ENCODE measurements around the gene AEBP2.
"Not testable (repeated sequence)": the region's sequence is repeated elsewhere in the genome, so short reads cannot be mapped to it uniquely, and the experiment has no call there.

The AEBP2 gene

DNA sequence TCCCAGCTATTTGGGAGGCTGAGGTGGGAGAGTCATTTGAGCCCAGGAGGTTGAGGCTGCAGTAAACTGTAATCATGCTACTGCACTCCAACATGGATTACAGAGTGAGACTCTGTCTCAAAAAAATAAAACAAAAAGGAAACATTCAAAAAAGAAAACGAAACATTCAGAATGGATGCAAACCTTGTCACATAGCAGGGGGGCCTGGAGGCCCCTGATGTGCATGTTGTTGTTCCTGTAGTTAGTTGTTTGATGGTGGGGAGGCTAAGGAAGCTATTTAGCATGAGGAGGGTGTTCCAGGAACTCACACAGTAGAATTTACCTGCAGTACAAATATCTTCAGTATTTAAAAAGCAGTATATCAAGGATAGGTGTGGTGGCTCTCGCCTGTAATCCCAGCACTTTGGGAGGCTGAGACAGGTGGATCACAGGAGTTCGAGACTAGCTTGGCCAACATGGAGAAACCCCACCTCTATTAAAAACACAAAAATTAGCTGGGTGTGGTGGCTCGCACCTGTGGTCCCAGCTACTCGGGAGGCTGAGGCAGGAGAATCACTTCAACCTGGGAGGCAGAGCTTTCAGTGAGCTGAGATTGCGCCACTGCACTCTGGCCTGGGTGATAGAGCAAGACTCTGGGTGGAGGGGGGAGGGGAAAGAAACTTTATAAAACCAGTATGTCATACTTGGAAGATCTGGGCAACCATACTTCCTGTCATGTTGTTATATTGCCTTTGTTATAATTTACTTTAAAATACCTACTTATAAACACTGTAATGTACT, 17.6 kb upstream of the AEBP2 start:
- peak; percentile 25 for DNase-seq (ENCODE audit: low read depth)

DNA sequence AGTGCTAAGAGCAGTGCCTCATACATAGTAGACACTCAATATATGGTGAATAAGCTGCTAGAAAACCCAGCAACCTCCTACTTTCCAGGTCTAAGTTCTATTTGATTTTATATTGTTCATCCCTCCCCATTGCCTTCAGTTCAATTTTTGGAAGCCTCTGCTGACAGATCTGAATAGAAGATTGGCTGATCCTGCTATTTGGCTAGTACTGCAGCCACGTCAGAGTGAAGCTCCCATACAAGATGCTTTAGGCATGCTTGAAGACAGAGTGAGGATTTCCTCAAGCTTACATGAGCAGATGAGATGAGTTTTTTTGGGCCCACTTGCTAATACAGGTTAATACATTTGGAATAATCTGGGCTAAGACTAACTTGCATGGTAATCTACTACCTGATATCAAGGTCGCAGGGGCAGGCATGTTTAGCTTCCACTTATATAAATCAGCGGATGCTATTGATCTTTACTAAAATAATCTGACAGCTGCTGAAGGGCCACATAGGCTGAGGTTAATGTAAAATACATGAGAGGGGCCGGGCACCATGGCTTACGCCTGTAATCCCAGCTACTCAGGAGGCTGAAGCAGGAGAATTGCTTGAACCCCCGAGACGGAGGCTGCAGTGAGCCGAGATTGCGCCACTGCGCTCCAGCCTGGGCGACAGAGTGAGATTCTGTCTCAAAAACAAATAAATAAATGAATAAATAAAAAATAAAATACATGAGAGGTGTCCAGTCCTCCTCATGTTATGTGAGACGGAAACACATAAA, 15.9 kb upstream of the AEBP2 start:
- no peak for DNase-seq (ENCODE audit: low read depth)

DNA sequence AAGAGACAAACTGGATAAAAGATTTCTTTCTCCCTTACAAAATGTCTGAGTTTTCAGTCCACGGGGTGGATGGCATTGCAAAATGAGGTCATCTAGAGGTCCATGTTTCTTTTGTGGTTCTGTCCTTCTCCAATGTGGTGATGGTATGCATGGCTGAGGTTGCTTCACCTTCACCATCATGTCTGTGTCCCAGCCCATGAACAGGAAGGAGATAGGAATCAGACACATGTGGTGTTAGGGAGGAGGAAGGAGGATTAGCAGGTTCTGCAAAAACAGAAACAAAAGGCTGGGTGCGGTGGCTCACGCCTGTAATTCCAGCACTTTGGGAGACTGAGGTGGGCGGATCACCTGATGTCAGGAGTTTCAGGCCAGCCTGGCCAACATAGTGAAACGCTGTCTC, 11.0 kb upstream of the AEBP2 start:
- DNase-seq (ENCODE audit: low read depth) = peak; percentile 74

DNA sequence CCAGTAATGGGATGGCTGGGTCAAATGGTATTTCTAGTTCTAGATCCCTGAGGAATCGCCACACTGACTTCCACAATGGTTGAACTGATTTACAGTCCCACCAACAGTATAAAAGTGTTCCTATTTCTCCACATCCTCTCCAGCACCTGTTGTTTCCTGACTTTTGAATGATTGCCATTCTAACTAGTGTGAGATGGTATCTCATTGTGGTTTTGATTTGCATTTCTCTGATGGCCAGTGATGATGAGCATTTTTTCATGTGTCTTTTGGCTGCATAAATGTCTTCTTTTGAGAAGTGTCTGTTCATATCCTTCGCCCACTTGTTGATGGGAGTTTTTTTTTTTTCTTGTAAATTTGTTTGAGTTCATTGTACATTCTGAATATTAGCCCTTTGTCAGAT, 9.8 kb upstream of the AEBP2 start:
- DNase-seq (ENCODE audit: low read depth) = not testable (repeated sequence)

DNA sequence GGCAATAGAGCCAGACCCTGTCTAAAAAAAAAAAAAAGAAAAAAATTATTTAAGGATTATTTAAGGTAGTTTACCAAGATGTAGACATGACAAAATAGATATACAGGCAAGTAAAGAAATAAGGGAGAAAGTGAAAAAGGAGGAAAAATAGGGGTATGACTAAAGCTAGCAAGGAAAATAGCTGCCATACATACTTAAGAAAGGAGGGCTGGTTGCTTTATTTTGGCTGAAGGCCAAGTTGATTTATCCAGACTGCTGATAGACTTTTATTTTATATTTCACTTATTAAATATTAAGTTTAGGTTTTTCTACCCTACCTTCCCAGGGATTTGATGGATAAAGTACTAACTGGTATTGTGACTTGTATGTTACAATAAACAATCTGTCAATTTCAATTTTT, 8.3 kb upstream of the AEBP2 start:
- no peak for DNase-seq (ENCODE audit: low read depth)

DNA sequence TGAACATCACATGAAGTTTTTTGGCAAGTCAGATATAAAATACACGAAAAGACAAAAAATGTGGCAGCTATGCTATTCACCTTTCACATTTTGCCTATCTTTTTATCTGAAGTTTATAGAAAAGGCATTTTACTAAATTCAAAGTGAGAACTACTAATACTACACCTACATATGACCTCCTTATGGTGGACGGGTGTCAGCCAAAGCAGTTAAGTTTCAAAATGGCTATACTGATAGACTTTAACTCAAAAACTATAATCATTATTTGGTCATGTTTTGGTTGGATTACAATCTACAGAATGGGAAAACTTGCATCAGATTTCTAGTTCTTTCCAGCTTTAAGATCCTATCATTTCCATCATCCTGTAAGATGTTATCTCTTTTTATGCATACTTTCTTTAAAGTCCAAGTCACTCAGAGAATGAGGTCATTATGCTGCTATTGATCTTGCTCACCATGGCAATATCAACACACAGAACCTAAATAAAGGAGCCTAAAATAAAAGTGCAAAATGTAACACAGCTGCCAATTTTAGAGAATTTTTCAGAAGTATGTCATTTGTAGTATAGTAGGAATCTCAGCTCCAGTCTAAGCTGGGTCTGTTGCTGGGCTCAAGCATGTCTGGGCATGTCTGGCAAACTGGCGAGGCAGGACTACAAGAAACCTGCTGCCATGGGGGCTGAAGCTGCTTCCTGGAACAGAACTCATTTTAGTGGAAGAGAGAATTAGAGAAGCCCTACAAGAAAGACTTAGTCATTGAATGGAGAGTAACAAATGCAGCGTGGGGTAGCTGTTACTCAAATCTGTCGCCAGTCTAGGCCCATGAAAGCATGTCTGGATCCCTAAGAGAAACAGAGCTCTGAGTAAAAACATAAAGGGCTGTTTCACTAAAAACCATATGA, 7.6 kb upstream of the AEBP2 start:
- DNase-seq (ENCODE audit: low read depth) = no peak

DNA sequence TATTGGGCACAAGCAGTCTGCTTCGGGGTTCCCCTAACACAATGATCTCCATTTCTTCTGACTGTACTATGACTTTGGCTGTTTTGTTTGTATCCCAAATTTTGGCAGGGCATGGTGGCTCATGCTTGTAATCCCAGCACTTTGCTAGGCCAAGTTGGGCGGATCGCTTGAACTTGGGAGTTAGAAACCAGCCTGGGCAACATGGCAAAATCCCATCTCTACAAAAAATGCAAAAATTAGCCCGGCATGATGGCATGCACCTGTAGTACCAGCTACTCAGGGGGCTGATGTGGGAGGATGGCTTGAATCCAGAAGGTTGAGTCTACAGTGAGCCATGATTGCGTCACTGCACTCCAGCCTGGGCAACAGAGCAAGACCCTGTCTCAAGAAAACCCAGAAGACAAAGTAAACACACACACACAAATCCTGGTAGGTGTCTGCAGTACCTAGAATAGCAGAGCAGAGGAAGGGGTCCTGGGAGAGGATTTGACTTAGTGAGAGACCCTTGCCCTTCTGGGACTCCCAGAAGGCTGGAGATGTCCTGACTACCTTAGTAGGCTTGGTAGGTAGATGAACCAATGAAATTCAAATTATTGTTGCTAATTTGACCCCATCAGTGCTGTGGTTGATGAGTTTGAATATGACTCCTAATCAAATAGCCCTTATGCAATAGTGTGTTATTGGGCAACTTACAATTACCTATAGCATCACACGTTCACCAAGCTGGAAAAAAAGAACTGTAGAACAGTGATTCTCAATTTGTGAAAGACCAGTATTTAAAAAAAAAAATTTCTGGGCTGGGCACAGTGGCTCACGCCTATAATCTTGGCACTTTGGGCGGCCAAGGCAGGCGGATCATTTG, 6.8 kb upstream of the AEBP2 start:
- DNase-seq (ENCODE audit: low read depth) = no peak

DNA sequence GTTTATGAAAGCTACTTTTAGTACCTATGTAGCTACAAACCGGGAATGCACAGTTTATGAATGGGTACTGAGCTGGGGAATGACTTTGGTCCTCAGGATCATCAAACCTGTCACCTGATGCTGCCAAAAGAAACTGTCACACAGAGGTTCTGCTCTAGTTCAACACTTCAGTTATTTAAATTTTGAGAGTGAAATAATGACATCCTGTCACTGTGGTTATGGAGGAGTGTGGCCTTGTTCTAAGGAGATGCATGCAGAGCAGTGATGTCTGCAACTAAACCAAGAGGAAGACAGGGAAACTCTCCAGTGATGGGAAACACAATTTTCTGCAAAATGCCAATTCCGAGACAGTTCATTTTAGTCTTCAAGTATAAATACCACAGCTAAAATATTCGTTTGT, 4.8 kb upstream of the AEBP2 start:
- DNase-seq (ENCODE audit: low read depth) = no peak

DNA sequence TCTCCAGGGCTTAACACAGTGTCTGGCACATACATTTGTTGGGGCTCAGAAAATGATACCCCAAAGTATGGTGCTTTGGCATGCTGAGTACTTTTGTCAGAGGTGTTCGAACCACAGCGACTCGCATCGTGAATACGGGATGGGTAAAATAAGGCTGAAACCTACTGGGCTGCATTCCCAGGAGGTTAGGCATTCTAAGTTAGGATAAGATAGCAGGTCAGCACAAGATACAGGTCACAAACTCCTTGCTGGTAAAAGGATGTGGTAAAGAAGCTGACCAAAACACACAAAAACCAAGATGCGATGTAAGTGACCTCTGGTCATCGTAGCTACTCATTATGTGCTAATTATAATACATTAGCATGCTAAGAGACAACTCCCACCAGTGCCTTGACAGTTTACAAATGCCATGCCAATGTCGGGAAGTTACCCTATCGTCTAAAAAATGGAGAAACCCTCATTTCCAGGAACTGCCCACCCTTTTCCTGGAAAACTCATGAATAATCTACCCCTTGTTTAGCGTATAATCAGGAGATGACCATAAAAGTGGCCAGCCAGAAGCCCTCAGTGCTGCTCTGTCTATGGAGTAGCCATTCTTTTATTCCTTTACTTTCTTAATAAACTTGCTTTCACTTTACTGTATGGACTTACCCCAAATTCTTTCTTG, 3.3 kb upstream of the AEBP2 start:
- no peak for DNase-seq (ENCODE audit: low read depth)

DNA sequence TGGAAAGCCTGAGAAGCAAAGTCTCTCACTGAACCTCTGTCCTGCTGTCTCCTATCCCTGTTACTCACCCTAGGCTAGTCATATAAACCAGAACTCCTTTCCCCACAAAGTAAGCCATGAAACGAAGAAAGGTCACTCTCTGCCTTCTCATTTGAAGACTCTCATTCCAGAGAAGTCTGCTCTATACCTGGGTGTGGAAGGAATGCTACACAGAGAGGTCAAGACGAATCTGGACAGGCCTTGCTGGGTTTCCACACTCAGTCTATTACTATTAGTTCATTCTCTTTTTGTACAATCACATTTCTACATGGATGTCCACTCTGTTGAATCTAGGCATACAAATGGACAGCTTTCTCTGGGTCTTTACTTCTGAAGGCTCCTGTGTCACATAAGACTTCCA, 2.4 kb upstream of the AEBP2 start:
- no peak for DNase-seq (ENCODE audit: low read depth)

DNA sequence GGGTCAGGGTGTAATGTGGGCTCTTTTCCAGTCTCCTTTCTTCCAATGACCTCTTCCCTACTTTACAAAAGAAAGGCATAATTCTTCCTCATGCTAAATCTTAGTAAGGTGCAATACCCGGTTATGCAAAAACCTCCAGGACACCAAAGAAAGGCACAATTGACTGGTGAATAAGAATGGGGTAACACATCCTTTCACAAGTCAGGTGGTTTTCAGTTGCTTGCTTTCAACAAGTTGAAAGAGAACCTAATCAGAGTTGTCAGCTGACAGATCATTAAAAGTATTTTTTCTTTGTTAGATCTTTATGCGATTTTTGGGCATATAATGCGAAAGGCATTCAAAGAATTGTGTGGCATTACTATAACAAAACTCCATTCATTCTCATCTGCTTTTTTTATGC, 1.3 kb upstream of the AEBP2 start:
- no peak for DNase-seq (ENCODE audit: low read depth)

DNA sequence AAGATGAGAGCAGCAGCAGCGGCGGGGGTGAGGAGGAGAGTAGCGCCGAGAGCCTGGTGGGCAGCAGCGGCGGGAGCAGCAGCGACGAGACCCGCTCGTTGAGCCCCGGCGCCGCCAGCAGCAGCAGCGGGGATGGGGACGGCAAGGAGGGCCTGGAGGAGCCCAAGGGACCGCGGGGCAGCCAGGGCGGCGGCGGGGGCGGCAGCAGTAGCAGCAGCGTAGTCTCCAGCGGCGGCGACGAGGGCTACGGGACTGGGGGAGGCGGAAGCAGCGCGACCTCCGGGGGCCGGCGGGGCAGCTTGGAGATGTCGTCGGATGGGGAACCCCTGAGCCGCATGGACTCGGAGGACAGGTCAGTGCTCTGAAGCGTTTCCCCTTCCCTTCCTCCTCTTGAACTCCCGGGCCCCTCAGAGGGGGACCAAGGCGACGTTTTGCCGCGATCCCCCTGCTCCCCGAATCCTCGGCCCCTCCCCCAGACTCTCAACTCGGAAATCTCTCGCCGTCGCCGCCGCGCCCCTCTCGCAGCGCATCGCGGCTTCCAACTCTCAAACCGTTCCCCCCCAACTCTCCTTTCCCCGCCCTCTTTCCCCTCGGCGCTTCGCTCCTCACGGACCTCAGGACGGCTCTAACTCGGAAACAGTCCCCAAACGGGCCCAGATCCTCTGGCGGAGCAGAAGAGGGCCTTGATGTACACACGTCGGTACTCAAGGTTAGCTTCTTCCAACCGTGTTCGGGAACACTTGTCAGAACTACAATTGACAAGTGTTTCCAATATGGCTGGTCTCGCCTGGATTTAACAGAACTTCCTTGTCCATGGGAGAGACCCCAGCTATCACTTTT, 947 bp downstream of the AEBP2 start:
- peak; percentile 46 for DNase-seq (ENCODE audit: low read depth)

DNA sequence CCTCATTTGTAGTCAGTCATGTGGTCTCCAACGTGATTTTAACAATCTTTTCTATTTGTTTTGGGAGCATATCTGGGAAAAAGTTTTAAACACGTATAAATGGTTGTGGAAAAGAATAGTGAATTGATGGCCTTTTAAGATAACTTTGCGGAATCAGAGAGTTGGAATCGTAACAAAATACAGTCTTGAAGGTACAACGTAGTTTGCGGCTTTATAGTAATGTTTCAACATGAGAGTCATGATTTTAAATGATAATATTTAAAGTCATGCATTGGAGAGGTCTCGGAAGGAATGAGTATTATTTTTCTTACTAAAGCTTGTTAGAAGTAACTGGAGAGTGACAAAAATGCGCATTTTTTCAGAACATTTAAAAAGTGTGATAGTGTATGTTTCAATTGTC, 1.6 kb downstream of the AEBP2 start:
- peak; percentile 24 for DNase-seq (ENCODE audit: low read depth)

DNA sequence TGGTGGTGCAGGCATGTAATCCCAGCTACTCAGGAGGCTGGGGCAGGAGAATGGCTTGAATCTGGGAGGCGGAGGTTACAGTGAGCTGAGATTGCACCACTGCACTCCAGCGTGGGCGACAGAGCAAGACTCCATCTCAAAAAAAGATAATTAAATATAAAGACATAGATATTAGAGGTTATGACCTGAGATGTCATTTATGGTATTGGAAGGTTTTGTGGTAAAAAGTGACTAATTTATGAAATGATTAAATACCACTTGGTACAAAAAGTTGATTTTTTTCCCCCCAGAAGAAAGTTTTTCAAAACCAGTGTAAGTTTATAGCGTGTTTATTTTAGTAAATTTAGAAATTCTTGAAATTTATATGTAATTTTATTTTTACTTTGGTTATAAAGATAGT, 4.3 kb downstream of the AEBP2 start:
- DNase-seq (ENCODE audit: low read depth) = no peak

DNA sequence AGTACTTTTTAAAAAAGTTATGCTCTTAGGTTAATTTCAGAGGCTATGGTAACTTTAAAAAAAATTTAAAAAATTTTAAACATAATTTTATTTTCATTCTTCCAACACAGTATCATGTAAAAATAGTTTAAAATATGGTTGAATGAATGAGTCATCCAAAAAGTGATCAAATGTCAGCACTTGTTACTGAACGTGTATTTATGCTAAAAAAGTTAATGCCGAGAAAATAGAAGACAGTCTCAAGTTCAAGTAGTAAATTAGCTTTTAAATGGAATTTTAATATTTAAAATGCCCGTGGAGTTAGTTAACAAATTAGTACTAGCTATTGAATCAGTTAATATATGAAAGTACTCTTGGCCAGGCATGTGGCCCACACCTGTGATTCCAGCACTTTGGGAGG, 4.8 kb downstream of the AEBP2 start:
- no peak for DNase-seq (ENCODE audit: low read depth)

DNA sequence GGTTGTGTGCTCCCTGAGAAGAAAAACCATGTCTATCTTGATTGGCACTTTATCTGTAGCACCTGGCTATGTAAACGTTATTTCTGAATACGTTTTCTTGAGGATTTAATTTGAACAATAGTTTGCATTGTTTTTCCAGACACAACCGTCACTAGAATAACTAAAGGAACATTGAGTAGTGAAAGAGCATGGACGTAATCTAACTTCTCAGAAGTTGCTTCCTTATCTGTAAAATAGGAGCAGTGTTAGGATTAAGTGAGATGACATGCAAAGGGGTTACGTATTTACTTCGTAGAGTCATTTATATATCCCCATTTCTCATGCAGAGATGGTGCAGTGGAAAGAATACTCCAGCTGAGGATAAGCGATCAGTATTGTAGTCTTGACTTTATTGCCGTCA, 8.1 kb downstream of the AEBP2 start:
- DNase-seq (ENCODE audit: low read depth) = no peak

DNA sequence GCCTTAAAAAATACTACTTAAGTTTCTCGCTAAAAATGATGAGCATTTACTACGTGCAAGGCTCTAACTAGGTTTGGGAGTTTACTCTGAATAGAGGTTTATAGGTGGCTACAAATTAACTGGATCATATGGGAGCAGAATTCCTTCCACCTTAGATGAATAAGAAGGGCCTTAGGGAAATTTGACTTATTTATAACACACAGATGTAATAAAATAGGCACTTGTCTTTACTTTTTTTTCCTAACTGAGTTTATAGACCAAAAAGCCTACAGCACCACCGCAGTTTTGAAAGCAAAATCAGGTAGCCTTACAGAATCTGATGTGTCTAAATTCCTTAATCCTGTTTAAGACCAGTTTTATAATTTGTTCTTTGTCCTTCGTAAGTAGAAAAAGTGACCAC, 10.5 kb downstream of the AEBP2 start:
- DNase-seq (ENCODE audit: low read depth) = no peak

DNA sequence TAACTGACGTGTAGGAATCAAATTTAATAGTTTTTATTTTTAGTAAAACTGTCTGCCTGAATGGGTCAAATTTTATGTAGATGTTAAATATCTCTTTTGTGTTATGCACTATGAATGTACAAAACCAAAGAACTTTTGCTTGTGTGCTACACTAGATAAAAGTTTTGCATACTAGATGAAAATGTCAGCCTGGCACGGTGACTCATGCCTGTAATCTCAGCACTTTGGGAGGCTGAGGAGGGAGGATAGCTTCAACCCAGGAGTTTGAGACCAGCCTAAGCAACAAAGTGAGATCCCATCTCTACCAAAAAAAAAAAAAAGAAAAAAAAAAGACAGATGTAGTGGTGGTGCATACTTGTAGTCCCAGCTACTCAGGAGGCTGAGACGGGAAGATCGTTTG, 11.1 kb downstream of the AEBP2 start:
- DNase-seq (ENCODE audit: low read depth) = no peak

DNA sequence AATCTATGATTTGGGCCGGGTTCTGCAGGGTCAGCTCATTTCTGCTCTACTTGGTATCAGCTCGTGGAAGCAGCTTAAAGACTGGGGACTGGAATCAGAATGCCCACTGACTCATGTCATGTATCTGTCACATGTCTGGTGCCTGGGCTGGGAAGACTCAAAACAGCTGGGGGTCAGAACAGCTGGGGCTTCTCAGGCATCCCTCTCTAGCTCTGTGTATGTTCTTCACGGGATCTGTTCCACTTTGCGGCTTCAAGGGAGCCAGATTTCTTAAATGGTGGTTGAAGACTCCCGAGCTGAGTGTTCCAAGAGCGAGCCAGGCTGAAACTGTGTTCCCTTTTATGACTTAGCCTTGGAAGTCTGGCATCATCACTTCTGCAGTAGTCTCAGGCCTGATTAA, 11.9 kb downstream of the AEBP2 start:
- no peak for DNase-seq (ENCODE audit: low read depth)

DNA sequence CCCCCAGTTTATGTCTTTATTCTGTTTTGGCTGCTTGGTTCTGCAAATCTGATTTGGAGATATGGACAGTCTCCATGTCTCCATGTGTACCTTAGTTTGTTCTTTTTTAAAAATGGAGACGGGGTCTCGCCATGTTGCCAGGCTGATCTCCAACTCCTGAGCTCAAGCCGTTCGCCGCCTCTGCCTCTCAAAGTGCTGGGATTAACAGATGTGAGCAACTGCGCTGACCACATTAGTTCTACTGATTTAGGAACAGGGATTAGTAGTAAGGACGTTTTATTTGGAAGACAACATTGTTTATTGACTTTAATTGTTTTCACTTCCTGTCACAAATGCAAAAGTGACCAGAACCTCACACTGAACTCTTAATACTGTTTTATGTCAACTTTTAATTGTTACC, 14.7 kb downstream of the AEBP2 start:
- no peak for DNase-seq (ENCODE audit: low read depth)

All from amniotic epithelial cell (primary cell).